Gastroesophageal sphincter (tissue), 4 donors: ENCODE results near the gene USP47. TPM values are rescaled to one million over a fixed set of nuclear protein-coding genes. Genes with fewer than 3 reads are reported as not detected.

Experiments used
- ATAC-seq: fragments of 150-250 bp; one replicate; pipeline ENCODE4 v1.9.1; 2016; ENCODE audit warnings: mild to moderate bottlenecking, moderate library complexity
- H3K27ac ChIP-seq, 4 donors: fragments of 200-600 bp; sonication (generic) in 3 of 4; 1 replicate in 3 of 4; 2 replicates in 1 of 4; pipeline ENCODE4 v1.5.1; 2016 to 2019
- H3K27me3 ChIP-seq: fragments of 200-600 bp; sonication (generic); one replicate; pipeline ENCODE4 v1.5.1; 2019
- H3K36me3 ChIP-seq, 2 donors: fragments of 200-600 bp; sonication (generic); one replicate each; pipeline ENCODE4 v1.5.1; 2019; ENCODE audit warnings: control low read depth in 1 of 2
- H3K4me1 ChIP-seq, 3 donors: fragments of 200-600 bp; sonication (generic); 1 replicate in 2 of 3; 2 replicates in 1 of 3; pipeline ENCODE4 v1.5.1; 2016 to 2019; ENCODE audit warnings: control low read depth in 2 of 3
- H3K4me3 ChIP-seq, 2 donors: fragments of 200-600 bp; sonication (generic); one replicate each; pipeline ENCODE4 v1.5.1; 2019; ENCODE audit warnings: mild to moderate bottlenecking in 1 of 2, moderate library complexity in 1 of 2
- H3K9me3 ChIP-seq, 3 donors: fragments of 200-600 bp; sonication (generic); one replicate each; pipeline ENCODE4 v1.5.1; 2017 to 2019; ENCODE audit warnings: control low read depth in 2 of 3
- EP300 ChIP-seq: sonication (generic); formaldehyde crosslinking; IDR thresholded peaks from one replicate; pipeline ENCODE4 v1.6.1; 2017; ENCODE audit warnings: antibody characterized with exemption, mild to moderate bottlenecking
- POLR2A ChIP-seq, 2 donors: fragments of 450-650 bp; IDR thresholded peaks; one replicate each; pipeline ENCODE4 v1.6.1; 2017; ENCODE audit warnings: antibody characterized with exemption in 2 of 2, mild to moderate bottlenecking in 2 of 2, moderate library complexity in 1 of 2
- POLR2AphosphoS5 ChIP-seq: sonication (generic); formaldehyde crosslinking; IDR thresholded peaks from one replicate; pipeline ENCODE4 v1.6.1; 2017; ENCODE audit warnings: antibody characterized with exemption
- WGBS, 2 donors: methylation state at CpG; one replicate each; pipeline ENCODE4 v1.1.5; 2018; ENCODE audit warnings: low coverage in 1 of 2; 5-methylcytosine and 5-hydroxymethylcytosine counted together
- total RNA-seq, 4 donors: library from RNA; depleted of rRNA; stranded (reverse); fragments of >200 nt; gene quantifications; one replicate each; pipeline ENCODE4 v1.1.0, GENCODE V29; 2016
- TF ChIP-seq, protein P1 (sequence below), 4 experiments: fragments of 200-600 bp in 2 of 4; fragments of 450-650 bp in 2 of 4; sonication (generic) in 1 of 4; IDR thresholded peaks; one replicate each; pipeline ENCODE4 v1.5.1; 2017 to 2019; ENCODE audit warnings: antibody characterized with exemption in 4 of 4, mild to moderate bottlenecking in 2 of 4, moderate library complexity in 2 of 4

Gene USP47
- total RNA-seq, 4 donors from 2014 or later = 84.7 to 156 (median 115) TPM

DNA sequence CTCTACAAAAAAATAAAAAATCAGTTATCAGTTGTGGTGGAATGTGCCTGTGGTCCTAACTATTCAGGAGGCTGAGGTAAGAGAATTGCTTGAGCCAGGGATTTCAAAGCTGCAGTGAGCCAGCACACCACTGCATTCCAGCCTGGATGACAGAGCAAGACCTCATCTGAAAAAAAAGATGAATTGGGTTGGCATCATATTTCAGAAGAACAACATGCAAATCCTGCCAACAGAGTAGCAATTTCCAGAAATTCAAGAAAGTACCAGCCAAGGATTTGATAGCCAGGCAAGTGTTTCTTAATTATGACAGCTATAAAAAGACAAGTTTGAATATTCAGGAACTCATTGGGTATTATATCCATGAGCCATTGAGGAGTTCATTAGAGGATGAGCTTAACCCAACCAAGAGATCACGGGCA, 75.2 kb downstream of the USP47 start:
- H3K27me3 ChIP-seq = no peaks in the 10 kb centered on the region

DNA sequence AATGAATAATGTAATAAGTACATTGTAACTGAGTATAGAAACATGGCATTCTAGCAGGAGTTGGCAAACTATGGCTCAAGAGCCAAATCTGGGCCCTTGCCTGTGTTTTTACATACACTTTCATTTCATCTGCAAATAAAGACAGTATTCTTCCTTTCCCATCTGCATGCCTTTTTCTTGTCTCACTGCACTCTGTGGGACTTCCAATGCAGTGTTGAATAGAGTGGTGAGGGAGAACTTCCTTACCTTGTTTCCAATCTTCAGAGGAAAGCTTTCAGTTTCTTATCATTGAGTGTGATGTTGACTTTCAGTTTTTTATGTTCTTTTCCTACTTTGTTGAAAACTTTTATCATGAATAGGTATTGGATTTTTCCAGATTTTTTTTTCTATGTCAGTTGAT, 82.1 kb downstream of the USP47 start:
- no peak overlapping the region for H3K27ac ChIP-seq
- ATAC-seq = no peak

More for the DNA sequence above, 75.2 kb downstream of the USP47 start:
- Histone ChIP-seq H3K36me3 (peaks cover 0 to 17% of the 10 kb centered on the region in 2 donors), H3K27ac (peak overlapping the region; percentile 29 to 63 (median 50)), H3K4me1 (peaks cover 0 to 17% (median 3%) of the 10 kb centered on the region in 3 donors), H3K9me3 (no peaks in the 10 kb centered on the region), H3K4me3 (no peak overlapping the region)
- TF ChIP-seq, protein P1, sequence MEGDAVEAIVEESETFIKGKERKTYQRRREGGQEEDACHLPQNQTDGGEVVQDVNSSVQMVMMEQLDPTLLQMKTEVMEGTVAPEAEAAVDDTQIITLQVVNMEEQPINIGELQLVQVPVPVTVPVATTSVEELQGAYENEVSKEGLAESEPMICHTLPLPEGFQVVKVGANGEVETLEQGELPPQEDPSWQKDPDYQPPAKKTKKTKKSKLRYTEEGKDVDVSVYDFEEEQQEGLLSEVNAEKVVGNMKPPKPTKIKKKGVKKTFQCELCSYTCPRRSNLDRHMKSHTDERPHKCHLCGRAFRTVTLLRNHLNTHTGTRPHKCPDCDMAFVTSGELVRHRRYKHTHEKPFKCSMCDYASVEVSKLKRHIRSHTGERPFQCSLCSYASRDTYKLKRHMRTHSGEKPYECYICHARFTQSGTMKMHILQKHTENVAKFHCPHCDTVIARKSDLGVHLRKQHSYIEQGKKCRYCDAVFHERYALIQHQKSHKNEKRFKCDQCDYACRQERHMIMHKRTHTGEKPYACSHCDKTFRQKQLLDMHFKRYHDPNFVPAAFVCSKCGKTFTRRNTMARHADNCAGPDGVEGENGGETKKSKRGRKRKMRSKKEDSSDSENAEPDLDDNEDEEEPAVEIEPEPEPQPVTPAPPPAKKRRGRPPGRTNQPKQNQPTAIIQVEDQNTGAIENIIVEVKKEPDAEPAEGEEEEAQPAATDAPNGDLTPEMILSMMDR (IDR thresholded peaks at IDR 0.05) = no peak
- peak; percentile 72 for TF ChIP-seq POLR2AphosphoS5
- TF ChIP-seq EP300 = no peak
- WGBS, 2 donors = 75 to 100% methylated on average over 1 of the region's 1 CpG
- peak; percentile 53 for ATAC-seq

DNA sequence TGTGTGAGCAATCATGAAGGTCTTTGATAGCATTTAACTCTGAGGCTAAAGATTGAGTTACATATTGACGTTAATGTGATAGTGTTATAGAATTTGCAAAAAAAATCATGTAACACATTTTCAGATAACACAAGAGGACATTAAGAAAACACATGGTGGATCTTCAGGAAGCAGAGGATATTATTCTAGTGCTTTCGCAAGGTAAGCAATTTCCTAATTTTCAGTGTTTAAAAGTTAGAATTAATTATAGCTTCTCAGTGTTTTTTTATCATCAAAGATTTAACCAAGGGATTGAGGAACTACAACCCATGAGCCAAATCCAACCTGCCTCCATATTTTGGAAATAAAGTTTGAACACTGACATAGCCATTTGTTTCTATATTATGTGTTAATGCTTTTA, 88.1 kb downstream of the USP47 start:
- H3K36me3 ChIP-seq = peaks cover 2 to 52% of the 10 kb centered on the region in 2 donors
- H3K4me1 ChIP-seq = peaks cover 0 to 6% (median 0%) of the 10 kb centered on the region in 3 donors
- no peak overlapping the region for H3K27ac ChIP-seq
- WGBS, 2 donors = 75 to 88% methylated on average over 2 of the region's 2 CpGs
- H3K4me3 ChIP-seq = no peak overlapping the region
- no peaks in the 10 kb centered on the region for H3K27me3 ChIP-seq
- no peaks in the 10 kb centered on the region for H3K9me3 ChIP-seq
- TF ChIP-seq EP300 (no peak), POLR2AphosphoS5 (no peak), POLR2A (IDR thresholded peaks at IDR 0.05) (no peak)
- TF ChIP-seq, protein P1 (IDR thresholded peaks at IDR 0.05) = no peak
- no peak for ATAC-seq

More for the DNA sequence above, 82.1 kb downstream of the USP47 start:
- Histone ChIP-seq H3K9me3 (no peaks in the 10 kb centered on the region), H3K27me3 (no peaks in the 10 kb centered on the region), H3K4me1 (peaks cover 0 to 5% (median 0%) of the 10 kb centered on the region in 3 donors), H3K36me3 (peaks cover 0 to 38% of the 10 kb centered on the region in 2 donors), H3K4me3 (no peak overlapping the region)
- TF ChIP-seq, protein P1 (IDR thresholded peaks at IDR 0.05) = no peak
- no peak for TF ChIP-seq POLR2A (IDR thresholded peaks at IDR 0.05)
- no peak for TF ChIP-seq POLR2AphosphoS5
- TF ChIP-seq EP300 = no peak

DNA sequence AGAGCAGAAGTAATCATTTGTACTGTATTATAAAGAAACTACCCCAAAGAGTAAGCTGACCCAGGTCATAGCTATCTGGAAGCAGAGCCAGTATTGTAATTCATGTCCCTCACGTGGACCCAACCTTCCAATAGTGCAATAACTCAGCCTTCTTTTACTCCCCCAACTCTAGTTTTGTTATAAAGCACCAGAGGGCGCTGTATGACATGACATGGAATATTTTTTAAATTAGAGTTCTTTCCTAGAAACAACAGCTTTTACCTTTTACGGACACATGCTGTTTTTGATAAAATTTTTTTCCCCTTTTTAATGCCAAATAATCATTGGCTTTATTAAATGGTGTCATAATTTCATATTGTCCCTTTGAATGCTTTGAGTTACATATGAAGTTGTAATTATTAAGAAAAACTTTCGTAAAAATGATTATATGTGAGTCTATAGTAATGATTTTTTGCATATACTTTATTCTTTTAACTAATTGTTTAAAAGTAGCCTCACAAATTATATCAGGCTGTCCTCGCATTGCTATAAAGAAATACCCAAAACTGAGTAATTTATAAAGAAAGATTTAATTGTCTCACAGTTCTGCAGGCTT, 89.8 kb downstream of the USP47 start:
- H3K4me3 ChIP-seq = no peak overlapping the region
- 56% methylated on average over 5 of the region's 5 CpGs for WGBS, 2 donors
- H3K36me3 ChIP-seq = peaks cover 2 to 57% of the 10 kb centered on the region in 2 donors
- no peaks in the 10 kb centered on the region for H3K27me3 ChIP-seq
- peak; percentile 68 for ATAC-seq
- no peak for TF ChIP-seq EP300
- TF ChIP-seq POLR2A (IDR thresholded peaks at IDR 0.05) = no peak
- TF ChIP-seq POLR2AphosphoS5 = peak; percentile 6
- TF ChIP-seq, protein P1 (IDR thresholded peaks at IDR 0.05) = peak; percentile 51 to 81 (median 74)
- no peak overlapping the region for H3K27ac ChIP-seq
- H3K9me3 ChIP-seq = no peaks in the 10 kb centered on the region
- peaks cover 0 to 6% (median 0%) of the 10 kb centered on the region in 3 donors for H3K4me1 ChIP-seq

DNA sequence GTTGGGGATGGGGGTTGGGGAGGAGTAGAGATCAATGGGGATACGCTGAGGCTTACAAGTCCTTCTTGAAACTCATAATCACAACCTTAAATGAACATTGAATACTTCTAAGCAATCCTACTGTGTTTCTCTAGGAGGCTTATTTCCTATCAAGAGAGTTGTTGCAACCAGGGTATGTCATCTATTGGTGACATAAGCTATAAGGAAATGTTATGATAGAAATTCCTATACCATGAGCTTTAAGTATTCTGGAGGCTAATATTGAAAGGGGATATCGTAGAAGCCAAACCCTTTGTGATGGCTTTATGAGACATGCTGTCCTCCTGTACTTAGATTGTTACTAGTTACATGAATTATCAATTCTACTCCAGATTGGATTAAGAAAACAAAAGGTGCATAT, 93.8 kb downstream of the USP47 start:
- no peaks in the 10 kb centered on the region for H3K27me3 ChIP-seq
- no peak overlapping the region for H3K4me3 ChIP-seq
- TF ChIP-seq, protein P1 (IDR thresholded peaks at IDR 0.05) = no peak
- TF ChIP-seq POLR2AphosphoS5 = no peak
- no peak for TF ChIP-seq POLR2A (IDR thresholded peaks at IDR 0.05)
- no peak for TF ChIP-seq EP300
- H3K27ac ChIP-seq = no peak overlapping the region
- 93 to 100% methylated on average over 2 of the region's 2 CpGs for WGBS, 2 donors
- peaks cover 0 to 6% (median 0%) of the 10 kb centered on the region in 3 donors for H3K4me1 ChIP-seq
- ATAC-seq = no peak
- no peaks in the 10 kb centered on the region for H3K9me3 ChIP-seq
- H3K36me3 ChIP-seq = peaks cover 2 to 67% of the 10 kb centered on the region in 2 donors
